GM12878 (cell line): ENCODE data around the gene ETV6. TPM values are rescaled to one million over a fixed set of nuclear protein-coding genes. Genes with fewer than 3 reads are reported as not detected.

Source experiments
- ATAC-seq: fragments of 200-7000 bp; cut with Tn5 transposase; 3 replicates; pipeline ENCODE4 v1.9.1; 2020; ENCODE audit warnings: mild to moderate bottlenecking, moderate library complexity
- BruUV-seq: library from RNA; stranded (reverse); fragments of 400-500 nt; replicated peaks from 2 replicates; lab custom pipeline; 2021; lab: Mats Ljungman, UMichigan
- CTCF ChIA-PET: fragments of 300-600 bp; sonication (Branson Sonifier 250); formaldehyde crosslinking; extraction: SDS; loops from one replicate; lab custom pipeline; 2021; ENCODE audit warnings: inconsistent platforms; lab: Yijun Ruan, JAX
- POLR2A ChIA-PET: fragments of 350-600 bp; formaldehyde crosslinking; extraction: SDS; loops from one replicate; lab custom pipeline; 2021; ENCODE audit warnings: inconsistent platforms; lab: Charles Lee
- RAD21 ChIA-PET: fragments of 300-600 bp; sonication (Branson Sonifier 250); formaldehyde crosslinking; loops from one replicate; lab custom pipeline; 2023; ENCODE audit warnings: antibody characterized with exemption; ENCODE audit not compliant: unreplicated experiment; lab: Charles Lee
- SMC1A ChIA-PET: fragments of 300-600 bp; sonication (Branson Sonifier 250); formaldehyde crosslinking; loops from one replicate; lab custom pipeline; 2023; ENCODE audit not compliant: unreplicated experiment, uncharacterized antibody; lab: Charles Lee
- DNase-seq: peaks from one replicate; pipeline ENCODE4 v3.0.0-alpha.2; 2011; ENCODE audit warnings: low read depth, low spot score
- FAIRE-seq: peaks from 3 replicates; lab custom pipeline; 2011; peaks lifted over from hg19 to GRCh38; lab: Jason Lieb, UNC
- H2AFZ ChIP-seq: 2 replicates; pipeline ENCODE4 v1.6.0; 2011; ENCODE audit warnings: low read depth, low read length, control low read depth; ENCODE audit not compliant: control insufficient read depth
- H3K27ac ChIP-seq: 2 replicates; pipeline ENCODE4 v1.5.1; 2011; ENCODE audit warnings: control low read depth; ENCODE audit not compliant: control insufficient read depth, insufficient read depth
- H3K27me3 ChIP-seq, 2 experiments: replicated peaks in 1 of 2; 2 replicates each; pipeline versions ENCODE4 v1.6.0 to v1.6.1; 2011; ENCODE audit warnings: low read length in 1 of 2; ENCODE audit not compliant: control insufficient read depth in 2 of 2, insufficient read depth in 2 of 2
- H3K36me3 ChIP-seq, 2 experiments: 2 replicates each; pipeline ENCODE4 v1.5.1; 2011; ENCODE audit warnings: low read length in 1 of 2; ENCODE audit not compliant: control insufficient read depth in 2 of 2, insufficient read depth in 2 of 2
- H3K4me1 ChIP-seq: 2 replicates; pipeline ENCODE4 v1.6.1; 2011; ENCODE audit warnings: mild to moderate bottlenecking, low read length, moderate library complexity, mixed read lengths; ENCODE audit not compliant: control insufficient read depth, insufficient read depth
- H3K4me2 ChIP-seq: 2 replicates; pipeline ENCODE4 v1.6.0; 2011; ENCODE audit warnings: control low read depth; ENCODE audit not compliant: control insufficient read depth, insufficient read depth
- H3K4me3 ChIP-seq: fragments of 200-600 bp; sonication (generic); 2 replicates; pipeline ENCODE4 v1.5.1; 2016
- H3K79me2 ChIP-seq: 2 replicates; pipeline ENCODE4 v1.6.0; 2011; ENCODE audit warnings: low read length; ENCODE audit not compliant: control insufficient read depth, insufficient read depth
- H3K9ac ChIP-seq: 2 replicates; pipeline ENCODE4 v1.8.0; 2011; ENCODE audit warnings: low read length, control low read depth, mixed read lengths; ENCODE audit not compliant: control insufficient read depth, insufficient read depth
- H3K9me3 ChIP-seq: replicated peaks from 3 replicates; pipeline ENCODE4 v1.5.1; 2011; ENCODE audit warnings: mild to moderate bottlenecking, low read length; ENCODE audit not compliant: control insufficient read depth, insufficient read depth
- H4K20me1 ChIP-seq: 2 replicates; pipeline ENCODE4 v1.6.0; 2011; ENCODE audit not compliant: control insufficient read depth, insufficient read depth
- CEBPB ChIP-seq, 2 experiments: fragments of 150-350 bp in 1 of 2; IDR thresholded peaks; 2 replicates each; pipeline ENCODE4 v1.6.1; 2012 to 2014; ENCODE audit warnings: low read depth in 2 of 2, low read length in 2 of 2, borderline replicate concordance in 1 of 2, inconsistent platforms in 1 of 2
- EGR1 ChIP-seq, 2 experiments: IDR thresholded peaks; 1 replicate in 1 of 2; 2 replicates in 1 of 2; pipeline ENCODE4 v1.6.1; 2011 to 2012; ENCODE audit warnings: low read depth in 2 of 2, low read length in 2 of 2, borderline replicate concordance in 1 of 2, mild to moderate bottlenecking in 1 of 2, moderate library complexity in 1 of 2
- FOXM1 ChIP-seq: IDR thresholded peaks from 2 replicates; pipeline ENCODE4 v1.6.1; 2012; ENCODE audit warnings: low read depth, mild to moderate bottlenecking, inconsistent platforms, low read length, moderate library complexity
- HDAC2 ChIP-seq: fragments of 200-600 bp; sonication (generic); IDR thresholded peaks from 2 replicates; pipeline ENCODE4 v1.6.1; 2017
- HDGF ChIP-seq: fragments of 450-650 bp; IDR thresholded peaks from 2 replicates; pipeline ENCODE4 v1.6.1; 2016; ENCODE audit warnings: antibody characterized with exemption
- NFXL1 ChIP-seq: fragments of 450-650 bp; IDR thresholded peaks from 2 replicates; pipeline ENCODE4 v1.6.1; 2017; ENCODE audit warnings: antibody characterized with exemption, mild to moderate bottlenecking, borderline replicate concordance
- RAD21 ChIP-seq: IDR thresholded peaks from 2 replicates; pipeline ENCODE4 v1.6.1; 2011; ENCODE audit warnings: mild to moderate bottlenecking, low read depth, low read length, moderate library complexity; ENCODE audit not compliant: insufficient read depth
- RAD51 ChIP-seq: fragments of 450-650 bp; IDR thresholded peaks from 2 replicates; pipeline ENCODE4 v1.6.1; 2016; ENCODE audit warnings: moderate library complexity, mild to moderate bottlenecking, inconsistent platforms
- RFX5 ChIP-seq: IDR thresholded peaks from 2 replicates; pipeline ENCODE4 v1.6.1; 2011; ENCODE audit warnings: low read depth, low read length, improper control_type of control experiment
- SMARCA5 ChIP-seq: fragments of 450-650 bp; IDR thresholded peaks from 2 replicates; pipeline ENCODE4 v1.6.1; 2017; ENCODE audit warnings: mild to moderate bottlenecking
- WGBS: methylation state at CpG from one replicate; pipeline ENCODE4 v1.1.6; 2016; ENCODE audit warnings: low lambda C conversion rate; ENCODE audit not compliant: insufficient replicate concordance, insufficient coverage; ENCODE audit errors: missing lambda C conversion rate; 5-methylcytosine and 5-hydroxymethylcytosine counted together
- in situ Hi-C: fragments of 300-500 bp; cut with MboI; formaldehyde crosslinking; loops from 9 replicates; pipeline ENCODE4 v1.14.3; 2018; ENCODE audit warnings: mixed read lengths
- intact Hi-C: fragments of 100-400 bp; cut with micrococcal nuclease; formaldehyde crosslinking; loops from one replicate; pipeline ENCODE4 v1.14.2; 2022; ENCODE audit not compliant: unreplicated experiment
- polyA plus RNA-seq, 11 experiments: library from polyadenylated mRNA; depleted of rRNA in 4 of 11; unstranded in 6 of 11; stranded (reverse) in 5 of 11; fragments of >200 nt; fragmentation: Nextera tagmentation in 4 of 11; fragmentation: Illumina TruSeq in 1 of 11; extraction: Ambion mirVana in 4 of 11; extraction: Trizol in 1 of 11; gene quantifications; 1 replicate in 1 of 11; 2 replicates in 10 of 11; pipeline versions ENCODE4 v1.2.1 to v1.2.3, GENCODE V29; 2011 to 2016; ENCODE audit warnings: inconsistent platforms in 2 of 11, missing spikeins in 2 of 11, low read depth in 1 of 11
- total RNA-seq, 4 experiments: library from RNA; depleted of rRNA in 3 of 4; stranded (reverse); fragments of >200 nt in 3 of 4; fragmentation: Illumina TruSeq in 1 of 4; extraction: Trizol in 1 of 4; gene quantifications; 2 replicates each; pipeline versions ENCODE4 v1.2.1 to v1.2.3, GENCODE V29; 2013 to 2021

ETV6 gene
- total and polyA plus RNA-seq, 10 of the 15 experiments (the other 5 are each of a cell fraction or from before 2014, with no cell fraction given): 6.6 to 74.8 (median 24.6) TPM

DNA sequence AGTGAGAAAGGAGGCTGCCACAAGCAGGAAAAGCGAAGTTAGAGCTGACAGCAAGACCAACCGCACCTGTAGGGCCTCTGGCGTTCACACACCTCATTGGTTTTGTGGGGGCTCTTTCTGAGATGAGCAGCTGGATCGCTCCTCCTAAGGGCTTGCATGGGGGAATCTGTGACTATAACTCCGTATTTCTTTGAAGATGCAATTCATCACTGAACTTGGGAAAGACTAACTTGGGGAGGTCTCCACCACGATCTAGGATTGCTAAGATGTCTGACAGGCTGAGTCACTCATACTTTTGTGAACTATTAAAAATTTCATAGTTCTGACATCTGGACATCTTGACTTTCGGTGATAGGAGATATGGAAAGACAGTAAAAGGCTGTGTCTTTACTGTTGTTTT is 173.6 kb downstream of the ETV6 start (continued):
- TF ChIP-seq CEBPB (IDR thresholded peaks at IDR 0.05; ENCODE audit: borderline replicate concordance in 1 of 2, low read depth in 2 of 2, low read length in 2 of 2) (no peak), NFXL1 (no peak), RAD21 (peak; percentile 13; the same call in 1 of the 2 replicates), HDAC2 (no peak), FOXM1 (peak; percentile 3; the same call in 1 of the 2 replicates), RFX5 (no peak), RAD51 (no peak)

DNA sequence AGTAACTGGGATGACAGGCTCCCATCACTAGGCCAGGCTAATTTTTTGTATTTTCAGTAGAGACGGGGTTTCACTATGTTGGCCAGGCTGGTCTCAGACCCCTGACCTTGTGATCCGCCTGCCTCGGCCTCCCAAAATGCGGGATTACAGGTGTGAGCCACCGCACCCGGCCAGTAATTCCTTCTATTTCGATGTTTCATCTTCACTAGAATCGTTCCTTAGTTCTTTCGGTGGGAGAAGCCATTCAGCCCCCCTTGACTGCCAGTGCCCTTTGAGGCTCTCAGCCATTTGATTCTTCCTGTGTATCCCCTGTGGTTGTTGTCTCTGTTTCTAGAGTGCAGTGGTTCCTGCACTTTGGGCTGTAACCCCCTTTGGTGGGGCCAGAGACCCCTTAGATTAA is 174.1 kb downstream of the ETV6 start:
- Histone ChIP-seq H3K4me1 (peaks cover 42% of the 10 kb centered on the region), H3K4me3 (no peak overlapping the region), H3K4me2 (peak overlapping the region; percentile 45; the same call in 1 of the 2 replicates), H4K20me1 (no peaks in the 10 kb centered on the region), H3K79me2 (peaks cover 54% of the 10 kb centered on the region), H3K27ac (peak overlapping the region; percentile 83), H2AFZ (no peak overlapping the region), H3K9me3 (no peaks in the 10 kb centered on the region; the same call in 2 of the 3 replicates), H3K27me3 (no peaks in the 10 kb centered on the region), H3K9ac (peak overlapping the region; percentile 63), H3K36me3 (peaks cover 7 to 21% of the 10 kb centered on the region in 2 experiments; a peak in 3 of 4 replicates)
- BruUV-seq: no TSS peak
- intact Hi-C loops: no loop called here
- ATAC-seq (no peak), DNase-seq (no peak), FAIRE-seq (no peak)
- 94% methylated on average over 9 of the region's 9 CpGs for WGBS
- in situ Hi-C loops: no loop called here
- CTCF ChIA-PET: no interaction called here
- POLR2A ChIA-PET: interaction anchor here (1.4 kb wide), 1 partner anchor 11 kb away, joined by 7 read pairs; no protein-coding TSS in a partner anchor
- RAD21 ChIA-PET: interaction anchor here (1.3 to 2.0 kb wide), 5 partner anchors 12 to 65 kb away, joined by 4 to 10 read pairs (median 6); no protein-coding TSS in a partner anchor
- SMC1A ChIA-PET: interaction anchor here (1.0 to 2.5 kb wide), 6 partner anchors 9 to 209 kb away, joined by 3 to 20 read pairs (median 8); no protein-coding TSS in a partner anchor
- TF ChIP-seq EGR1 (IDR thresholded peaks at IDR 0.05; ENCODE audit: borderline replicate concordance in 1 of 2, low read depth in 2 of 2, low read length in 2 of 2) (no peak), SMARCA5 (no peak), HDGF (no peak)
